ENCODE results near the gene DIDO1.

- TF ChIP-seq POLR2A (IDR thresholded peaks at IDR 0.05; ENCODE audit: low read length) (no peak), GATA1 (IDR thresholded peaks at IDR 0.05; ENCODE audit: low read depth, low read length) (no peak)
Observed at GRCh38 chr20:62947532-62948300, 21.4 kb upstream of the DIDO1 start.

All from erythroblast (primary cell).